WTC11 (cell line): Measurements from ENCODE around the gene FSD1L. TPM values are rescaled to one million over a fixed set of nuclear protein-coding genes. Genes with fewer than 3 reads are reported as not detected.

Experiments
- ATAC-seq: fragments of 200-7000 bp; cut with Tn5 transposase; 2 replicates; pipeline ENCODE4 v1.10.0; 2021; ENCODE audit warnings: mild to moderate bottlenecking, moderate library complexity
- CTCF ChIA-PET: fragments of 300-600 bp; sonication (Branson Sonifier 250); formaldehyde crosslinking; loops from one replicate; lab custom pipeline; 2021; ENCODE audit warnings: antibody characterized with exemption; lab: Charles Lee
- POLR2A ChIA-PET: fragments of 350-600 bp; sonication (Branson Sonifier 250); formaldehyde crosslinking; loops from one replicate; lab custom pipeline; 2021; ENCODE audit warnings: antibody characterized with exemption; lab: Charles Lee
- DNase-seq: peaks from one replicate; pipeline ENCODE4 v3.0.0; 2021; ENCODE audit warnings: low spot score
- H3K27ac Mint-ChIP-seq: 2 replicates; pipeline ENCODE4 v1.8.0; 2021; ENCODE audit warnings: mixed read lengths
- H3K27me3 Mint-ChIP-seq: 2 replicates; pipeline ENCODE4 v1.8.0; 2021; ENCODE audit warnings: low read depth, mild to moderate bottlenecking, moderate library complexity, mixed read lengths
- H3K36me3 Mint-ChIP-seq: 2 replicates; pipeline ENCODE4 v1.8.0; 2021; ENCODE audit warnings: mixed read lengths
- H3K4me1 Mint-ChIP-seq: 2 replicates; pipeline ENCODE4 v1.8.0; 2022; ENCODE audit warnings: mixed read lengths
- H3K4me3 Mint-ChIP-seq: 2 replicates; pipeline ENCODE4 v1.8.0; 2021; ENCODE audit warnings: mild to moderate bottlenecking, moderate library complexity, mixed read lengths
- H3K9me3 Mint-ChIP-seq: 2 replicates; pipeline ENCODE4 v1.8.0; 2021; ENCODE audit warnings: mixed read lengths
- ARID4B ChIP-seq: sonication (generic); formaldehyde crosslinking; IDR thresholded peaks from 2 replicates; pipeline ENCODE4 v1.8.0; 2023; ENCODE audit warnings: missing genetic modification reagents, mild to moderate bottlenecking, borderline replicate concordance
- CTCF ChIP-seq: fragments of 200-600 bp; IDR thresholded peaks from 2 replicates; pipeline ENCODE4 v1.8.0; 2022; ENCODE audit warnings: antibody characterized with exemption
- E2F1 ChIP-seq: sonication (generic); formaldehyde crosslinking; IDR thresholded peaks from 2 replicates; pipeline ENCODE4 v1.8.0; 2022; ENCODE audit warnings: mild to moderate bottlenecking, missing genetic modification reagents
- EMX1 ChIP-seq: fragments of 250-450 bp; sonication (Bioruptor Pico); IDR thresholded peaks from 2 replicates; pipeline ENCODE4 v1.8.0; 2021; ENCODE audit warnings: mild to moderate bottlenecking
- ESRRA ChIP-seq: sonication (generic); formaldehyde crosslinking; IDR thresholded peaks from 2 replicates; pipeline ENCODE4 v1.8.1; 2022; ENCODE audit warnings: mild to moderate bottlenecking, missing genetic modification reagents, borderline replicate concordance
- FOXK1 ChIP-seq: sonication (generic); formaldehyde crosslinking; IDR thresholded peaks from 2 replicates; pipeline ENCODE4 v1.8.0; 2022; ENCODE audit warnings: mild to moderate bottlenecking, moderate library complexity, missing genetic modification reagents
- IRF1 ChIP-seq: sonication (generic); formaldehyde crosslinking; IDR thresholded peaks from 2 replicates; pipeline ENCODE4 v1.8.0; 2023; ENCODE audit warnings: missing genetic modification reagents
- MYBL2 ChIP-seq: sonication (generic); formaldehyde crosslinking; IDR thresholded peaks from 2 replicates; pipeline ENCODE4 v1.8.1; 2023; ENCODE audit warnings: mild to moderate bottlenecking, moderate library complexity, missing genetic modification reagents
- NR1H2 ChIP-seq: sonication (generic); formaldehyde crosslinking; IDR thresholded peaks from 2 replicates; pipeline ENCODE4 v1.9.0; 2021; ENCODE audit warnings: mild to moderate bottlenecking, moderate library complexity, missing genetic modification reagents
- PRRX2 ChIP-seq: fragments of 250-450 bp; sonication (Bioruptor Pico); IDR thresholded peaks from 2 replicates; pipeline ENCODE4 v1.8.0; 2021; ENCODE audit warnings: mild to moderate bottlenecking
- SMAD4 ChIP-seq: sonication (generic); formaldehyde crosslinking; IDR thresholded peaks from 2 replicates; pipeline ENCODE4 v1.8.0; 2022; ENCODE audit warnings: mild to moderate bottlenecking, missing genetic modification reagents
- TCF7 ChIP-seq: sonication (generic); formaldehyde crosslinking; IDR thresholded peaks from 2 replicates; pipeline ENCODE4 v1.8.0; 2022; ENCODE audit warnings: mild to moderate bottlenecking, low read depth, missing genetic modification reagents, moderate library complexity
- ZBTB43 ChIP-seq: sonication (generic); formaldehyde crosslinking; IDR thresholded peaks from 2 replicates; pipeline ENCODE4 v1.8.1; 2023; ENCODE audit warnings: mild to moderate bottlenecking, missing genetic modification reagents
- ZMAT4 ChIP-seq: fragments of 250-450 bp; sonication (Bioruptor Pico); IDR thresholded peaks from 2 replicates; pipeline ENCODE4 v1.9.0; 2021; ENCODE audit warnings: mild to moderate bottlenecking
- ZNF138 ChIP-seq: sonication (generic); formaldehyde crosslinking; conservative IDR thresholded peaks from 2 replicates; pipeline ENCODE4 v1.8.1; 2022; ENCODE audit warnings: mild to moderate bottlenecking, moderate library complexity, missing genetic modification reagents
- ZNF219 ChIP-seq: sonication (generic); formaldehyde crosslinking; IDR thresholded peaks from 2 replicates; pipeline ENCODE4 v1.8.0; 2023; ENCODE audit warnings: missing genetic modification reagents, mild to moderate bottlenecking, borderline replicate concordance
- ZNF317 ChIP-seq: sonication (generic); formaldehyde crosslinking; IDR thresholded peaks from 2 replicates; pipeline ENCODE4 v1.8.1; 2023; ENCODE audit warnings: low read depth, mild to moderate bottlenecking, moderate library complexity, missing genetic modification reagents, borderline replicate concordance
- total RNA-seq: library from RNA; stranded (reverse); gene quantifications from 3 replicates; pipeline ENCODE4 v1.2.3, GENCODE V29; 2021

Gene FSD1L
- total RNA-seq, 1 experiment from 2014 or later, result 5.3 TPM

GRCh38 chr9:105413525-105413924, 34.3 kb upstream of the FSD1L start (continued):
- no peak for TF ChIP-seq TCF7 (CRISPR knock-in tag)
- TF ChIP-seq SMAD4 (CRISPR knock-in tag), result no peak
- no peak for TF ChIP-seq ARID4B (CRISPR knock-in tag)
- no peak for TF ChIP-seq ZMAT4 (CRISPR knock-in tag)
- no peak for TF ChIP-seq IRF1
- no peak for TF ChIP-seq ESRRA
- TF ChIP-seq NR1H2 (CRISPR knock-in tag), result no peak
- TF ChIP-seq MYBL2 (CRISPR knock-in tag), result no peak

- ATAC-seq (peak; percentile 88), DNase-seq (peak; percentile 75)
- Mint-ChIP-seq H3K9me3 (peaks cover 20% of the 10 kb centered on the region), H3K36me3 (peaks cover 11% of the 10 kb centered on the region), H3K4me3 (peak overlapping the region; percentile 65), H3K4me1 (peaks cover 25% of the 10 kb centered on the region), H3K27ac (no peak overlapping the region), H3K27me3 (peaks cover 17% of the 10 kb centered on the region)
- TF ChIP-seq ZNF219 (CRISPR knock-in tag) (no peak), CTCF (peak; percentile 86; the same call in 1 of the 2 replicates)
- POLR2A ChIA-PET, result interaction anchor here (1.0 to 1.3 kb wide), 2 partner anchors 171 to 547 kb away, joined by 3 to 5 read pairs; partner anchors contain the start of gene SLC44A1
- CTCF ChIA-PET, result interaction anchor here (0.6 to 5.3 kb wide), 16 partner anchors 10 to 667 kb away, joined by 3 to 24 read pairs (median 4); partner anchors contain the start of gene SLC44A1
These were observed 32.7 kb upstream of the FSD1L start for GRCh38 chr9:105414947-105415661.

GRCh38 chr9:105415662-105415980, 32.2 kb upstream of the FSD1L start:
- H3K36me3 Mint-ChIP-seq, result peaks cover 11% of the 10 kb centered on the region
- DNase-seq, result no peak
- H3K27me3 Mint-ChIP-seq, result peaks cover 17% of the 10 kb centered on the region
- ATAC-seq, result no peak
- CTCF ChIA-PET, result interaction anchor here (0.6 to 5.3 kb wide), 21 partner anchors 10 to 671 kb away, joined by 3 to 24 read pairs (median 4); partner anchors contain the start of gene SLC44A1
- H3K4me3 Mint-ChIP-seq, result no peak overlapping the region
- H3K9me3 Mint-ChIP-seq, result peaks cover 15% of the 10 kb centered on the region
- no peak overlapping the region for H3K27ac Mint-ChIP-seq
- H3K4me1 Mint-ChIP-seq, result peaks cover 25% of the 10 kb centered on the region
- POLR2A ChIA-PET, result interaction anchor here (1.0 kb wide), 1 partner anchor 547 kb away, joined by 3 read pairs; no protein-coding TSS in a partner anchor
- TF ChIP-seq ZNF138 (CRISPR knock-in tag) (no peak), E2F1 (CRISPR knock-in tag) (no peak), IRF1 (no peak), ZBTB43 (CRISPR knock-in tag) (no peak), ZNF317 (CRISPR knock-in tag) (no peak), PRRX2 (CRISPR knock-in tag) (no peak), FOXK1 (CRISPR knock-in tag) (no peak), EMX1 (CRISPR knock-in tag) (no peak)
